VCaP (cell line): ENCODE measurements around the gene HOXA11.
A peak's percentile ranks its signal among the peaks of the same experiment; 100 is the strongest.

ENCODE experiments used
- H3K27ac ChIP-seq: fragments of 450-650 bp; 2 replicates; pipeline ENCODE4 v1.5.1; 2017
- CTCF ChIP-seq: fragments of 450-650 bp; conservative IDR thresholded peaks from 2 replicates; pipeline ENCODE4 v1.5.1; 2017; ENCODE audit warnings: mild to moderate bottlenecking, moderate library complexity

Gene HOXA11

DNA sequence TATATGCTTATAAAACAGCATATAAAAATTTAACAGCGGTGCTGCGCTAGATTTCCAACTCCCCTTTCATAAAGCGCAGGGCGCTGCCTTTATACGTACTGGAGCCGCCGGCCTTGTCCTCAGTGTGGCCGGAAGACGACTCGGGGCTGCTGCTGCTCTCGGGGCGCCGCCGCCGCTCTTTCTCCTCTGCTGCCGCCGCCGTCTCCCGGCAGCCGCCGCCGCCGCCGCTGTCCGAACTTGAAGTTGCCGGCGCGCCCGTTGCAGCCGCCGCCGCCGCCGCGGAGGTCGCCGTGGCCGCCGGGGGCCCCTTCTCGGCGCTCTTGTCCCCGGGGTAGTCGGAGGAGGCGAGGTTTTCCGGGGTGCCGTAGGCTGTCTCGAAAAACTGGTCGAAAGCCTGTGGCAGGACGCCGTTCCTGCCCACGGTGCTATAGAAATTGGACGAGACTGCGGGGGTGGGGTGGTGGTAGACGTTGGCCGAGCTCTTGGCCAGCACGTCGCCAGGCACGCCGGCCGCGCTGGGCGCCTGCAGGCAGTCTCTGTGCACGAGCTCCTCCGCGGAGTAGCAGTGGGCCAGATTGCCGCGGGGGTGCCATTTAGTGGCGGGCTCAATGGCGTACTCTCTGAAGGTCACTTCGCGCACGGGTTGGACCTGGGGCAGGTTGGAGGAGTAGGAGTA lies 557 bp downstream of the HOXA11 start:
- peak overlapping the region; percentile 98 for H3K27ac ChIP-seq
- no peak for TF ChIP-seq CTCF

GRCh38 chr7:27183682-27184336 lies 1.2 kb downstream of the HOXA11 start:
- TF ChIP-seq CTCF, result no peak
- H3K27ac ChIP-seq, result peak overlapping the region; percentile 98

DNA sequence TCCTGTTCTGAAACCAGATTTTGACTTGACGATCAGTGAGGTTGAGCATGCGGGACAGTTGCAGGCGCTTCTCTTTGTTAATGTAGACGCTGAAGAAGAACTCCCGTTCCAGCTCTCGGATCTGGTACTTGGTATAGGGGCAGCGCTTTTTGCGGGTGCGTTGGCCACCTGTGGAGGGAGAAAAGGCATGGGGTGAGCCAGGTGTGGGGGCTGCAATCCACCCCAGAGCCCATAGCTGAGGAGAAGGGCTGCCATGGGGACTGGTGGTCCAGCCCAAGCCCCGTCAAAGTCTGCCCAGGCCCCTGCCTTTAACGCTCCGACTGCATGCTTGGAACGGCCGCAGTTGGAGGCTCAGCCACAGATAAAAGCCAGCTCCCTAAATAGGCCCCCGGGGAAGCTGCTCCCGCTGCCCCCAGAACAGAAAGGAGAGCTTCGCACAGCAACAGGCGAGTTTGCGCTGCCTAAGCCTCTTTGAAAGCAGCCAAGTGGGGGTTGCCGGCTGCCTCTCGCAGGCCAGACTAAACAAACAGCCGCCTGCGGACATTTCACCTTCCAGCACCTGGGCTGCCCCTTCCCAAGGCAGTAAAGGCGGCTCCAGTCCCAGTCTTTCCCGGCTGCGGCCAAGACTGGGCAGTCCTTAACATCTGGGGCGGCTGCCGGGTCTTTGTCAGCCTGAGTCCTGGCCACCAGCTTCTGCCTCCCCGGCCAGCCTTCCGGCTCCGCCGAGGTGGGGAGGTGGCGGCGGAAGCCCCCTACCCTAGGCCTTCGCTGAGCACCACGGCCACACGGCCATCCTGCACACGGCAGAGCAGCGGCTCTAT lies 2.0 kb downstream of the HOXA11 start:
- H3K27ac ChIP-seq, result peak overlapping the region; percentile 98
- no peak for TF ChIP-seq CTCF

DNA sequence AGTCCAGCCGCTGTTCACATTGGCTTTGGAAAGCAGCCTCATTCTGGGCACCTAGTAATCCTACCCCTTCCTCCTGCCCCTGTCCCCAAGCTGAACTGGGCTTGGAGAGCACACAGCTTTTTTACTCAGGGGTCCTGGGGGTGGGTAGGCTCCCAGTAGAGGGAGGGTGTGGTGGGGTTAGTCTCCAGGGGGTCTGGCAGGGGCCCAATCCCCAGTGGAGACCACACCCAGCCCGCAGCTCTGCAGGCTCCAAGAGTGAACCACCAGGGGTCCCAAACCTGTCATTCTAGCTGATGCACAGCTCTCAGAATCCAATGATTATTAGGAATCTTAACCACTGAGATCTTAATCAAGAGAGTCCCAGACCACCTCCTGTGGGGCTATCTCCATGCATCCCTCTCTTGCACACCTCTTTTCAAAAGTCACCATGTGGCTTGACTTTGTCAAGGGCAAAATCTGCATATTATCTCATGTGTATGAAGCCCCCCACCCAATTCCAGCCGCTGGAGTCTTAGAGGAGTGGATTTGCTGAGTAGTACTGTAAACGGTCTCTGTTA lies 2.7 kb downstream of the HOXA11 start:
- peak overlapping the region; percentile 98; the same call in 1 of the 2 replicates for H3K27ac ChIP-seq
- TF ChIP-seq CTCF, result no peak

DNA sequence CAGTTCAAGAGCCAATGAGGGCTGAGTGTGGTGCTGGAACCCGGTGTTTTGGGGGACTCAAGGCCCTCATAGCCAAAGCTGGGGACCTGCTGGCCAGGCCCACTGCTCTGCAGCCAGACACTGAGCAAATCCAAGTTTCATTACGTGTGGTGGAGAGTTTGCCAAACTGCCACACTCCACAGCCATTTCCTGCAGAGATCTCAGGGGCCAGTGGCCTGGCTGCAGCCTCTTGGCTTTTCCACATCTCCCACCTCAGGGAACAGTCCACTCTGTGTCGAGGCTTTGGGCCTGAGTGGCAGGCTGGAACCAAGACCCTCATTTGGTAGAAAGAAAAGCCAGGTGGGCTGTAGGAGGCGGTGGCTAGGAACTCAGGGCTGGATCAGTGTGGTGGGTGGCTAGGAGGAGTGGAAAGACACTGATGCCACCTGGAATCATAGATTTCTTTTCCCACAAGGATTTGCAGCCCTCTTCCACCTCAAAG lies 3.2 kb downstream of the HOXA11 start:
- TF ChIP-seq CTCF, result no peak
- peak overlapping the region; percentile 99; the same call in 1 of the 2 replicates for H3K27ac ChIP-seq

DNA sequence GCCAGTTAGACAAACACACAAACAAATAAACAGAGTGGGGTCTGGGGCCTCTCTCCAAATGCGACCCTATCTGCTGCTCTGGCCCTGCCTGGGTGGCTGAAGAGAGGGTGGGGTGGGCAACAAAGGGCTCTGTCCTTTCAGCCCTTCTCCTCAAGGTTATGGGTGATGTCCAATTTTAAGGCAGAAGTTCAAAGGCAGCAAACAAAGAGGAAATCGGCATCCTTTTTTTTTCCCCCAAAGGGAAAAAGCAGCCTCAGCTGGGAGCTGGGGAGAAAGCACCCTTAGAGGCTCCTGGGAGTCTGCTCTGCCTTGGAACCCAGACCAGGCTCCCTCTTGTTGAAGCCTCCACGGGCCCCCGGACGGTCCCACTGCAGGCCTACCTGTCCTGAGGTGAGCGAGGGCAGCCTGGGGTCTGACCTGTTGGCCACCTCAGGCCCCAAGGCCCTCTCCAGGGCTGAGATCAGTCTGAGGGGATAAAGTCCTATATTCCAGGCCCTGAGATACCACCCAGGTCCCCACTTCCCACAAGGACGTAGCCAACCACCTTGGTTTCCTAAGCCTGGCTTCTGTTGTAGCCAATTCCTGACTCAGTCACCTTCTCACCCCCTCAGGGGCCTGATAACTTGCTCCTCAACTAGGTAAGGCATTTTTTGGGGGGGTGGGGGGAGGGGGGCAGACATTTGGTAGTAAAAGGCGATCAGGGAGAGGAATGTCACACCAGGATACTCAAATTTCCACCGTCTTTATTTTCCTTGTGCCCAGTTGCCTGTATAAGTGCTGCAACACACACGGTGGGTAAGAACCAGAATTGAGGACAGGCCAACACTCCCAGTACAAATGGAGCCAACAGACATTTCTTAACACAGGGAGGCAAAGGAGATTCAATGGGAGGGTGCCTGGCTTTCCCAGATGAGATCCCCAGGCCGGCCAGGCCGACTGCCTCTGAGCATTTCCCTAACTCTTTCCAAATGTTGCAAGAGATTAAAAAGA lies 4.3 kb downstream of the HOXA11 start:
- no peak for TF ChIP-seq CTCF
- H3K27ac ChIP-seq, result peak overlapping the region; percentile 99
